Vagina (tissue), 2 donors: Measurements from ENCODE around the gene PIP4K2A. TPM values are rescaled to one million over a fixed set of nuclear protein-coding genes. Genes with fewer than 3 reads are reported as not detected.

Experiments used
- DNase-seq, 2 donors: peaks; one replicate each; pipeline ENCODE4 v3.0.0-alpha.2; 2017; ENCODE audit errors: extremely low spot score in 2 of 2
- H3K27ac ChIP-seq: fragments of 200-600 bp; sonication (generic); one replicate; pipeline ENCODE4 v1.5.1; 2019
- H3K27me3 ChIP-seq: fragments of 200-600 bp; sonication (generic); one replicate; pipeline ENCODE4 v1.5.1; 2019
- H3K36me3 ChIP-seq, 2 donors: fragments of 200-600 bp; sonication (generic); one replicate each; pipeline ENCODE4 v1.5.1; 2017 to 2019
- H3K4me1 ChIP-seq: fragments of 200-600 bp; sonication (generic); one replicate; pipeline ENCODE4 v1.5.1; 2019
- H3K4me3 ChIP-seq, 2 donors: fragments of 200-600 bp; sonication (generic); 1 replicate in 1 of 2; 2 replicates in 1 of 2; pipeline ENCODE4 v1.5.1; 2016 to 2019
- H3K9me3 ChIP-seq: fragments of 200-600 bp; sonication (generic); one replicate; pipeline ENCODE4 v1.5.1; 2019
- POLR2A ChIP-seq, 2 donors: fragments of 450-650 bp; IDR thresholded peaks; one replicate each; pipeline ENCODE4 v1.6.1; 2017; ENCODE audit warnings: antibody characterized with exemption in 2 of 2, mild to moderate bottlenecking in 2 of 2, moderate library complexity in 2 of 2
- POLR2AphosphoS5 ChIP-seq, 2 donors: sonication (generic); formaldehyde crosslinking; IDR thresholded peaks; one replicate each; pipeline ENCODE4 v1.9.0; 2017; ENCODE audit warnings: antibody characterized with exemption in 2 of 2, mild to moderate bottlenecking in 2 of 2, low read depth in 1 of 2; ENCODE audit not compliant: insufficient read depth in 1 of 2
- intact Hi-C: fragments of 100-400 bp; cut with DNase I; formaldehyde crosslinking; loops from one replicate; pipeline ENCODE4 v1.15.1; 2023
- total RNA-seq: library from RNA; depleted of rRNA; stranded (reverse); fragments of >200 nt; gene quantifications from one replicate; pipeline ENCODE4 v1.2.3, GENCODE V29; 2016
- TF ChIP-seq, protein P1 (sequence below), 3 experiments: fragments of 450-650 bp in 2 of 3; fragments of 200-600 bp in 1 of 3; sonication (generic) in 1 of 3; IDR thresholded peaks; one replicate each; pipeline ENCODE4 v1.5.1; 2017 to 2019; ENCODE audit warnings: antibody characterized with exemption in 3 of 3, mild to moderate bottlenecking in 2 of 3, moderate library complexity in 2 of 3

Gene PIP4K2A
- total RNA-seq, 1 donor from 2014 or later, result 20.6 TPM

DNA sequence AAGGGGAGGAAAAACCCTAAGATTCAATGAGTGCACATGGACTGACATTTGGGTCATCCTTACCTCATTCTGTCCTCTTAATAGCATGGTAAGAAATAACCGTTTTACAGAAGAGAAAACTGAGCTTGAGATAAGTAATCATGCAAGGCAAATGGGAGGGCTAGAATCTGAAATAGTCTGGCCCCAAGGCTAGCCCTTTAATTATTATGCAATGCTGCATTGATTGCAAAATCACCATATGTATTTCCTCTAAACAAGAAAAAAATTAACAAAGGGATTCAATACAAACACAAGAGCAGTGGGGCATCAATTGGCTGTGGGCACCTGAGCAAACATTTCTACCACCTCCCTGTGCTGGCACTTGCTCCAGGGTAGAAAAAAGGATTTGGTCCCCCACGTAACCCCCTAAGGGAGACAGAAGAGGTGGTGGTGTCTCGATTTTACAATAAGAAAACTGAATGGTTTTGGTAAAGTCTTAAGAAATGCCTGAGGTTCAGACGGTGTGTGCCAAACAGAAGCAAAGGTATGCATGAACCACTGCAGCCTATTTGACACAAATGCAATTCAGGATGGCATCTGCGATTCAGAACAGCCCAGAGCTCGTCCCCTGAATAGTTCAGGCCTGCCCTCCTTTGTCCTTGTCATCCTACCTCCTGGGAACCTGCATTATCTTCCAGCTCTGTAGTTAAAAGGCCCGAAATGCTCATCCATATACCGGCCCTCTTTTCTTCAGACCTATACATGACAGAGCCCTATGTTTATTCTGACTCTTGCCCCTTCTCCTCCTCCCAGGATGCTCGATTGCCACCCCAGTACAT is 23.6 kb downstream of the PIP4K2A start:
- Histone ChIP-seq H3K36me3 (no peaks in the 10 kb centered on the region), H3K27ac (no peak overlapping the region), H3K4me1 (peaks cover 23% of the 10 kb centered on the region), H3K9me3 (no peaks in the 10 kb centered on the region), H3K27me3 (no peaks in the 10 kb centered on the region), H3K4me3 (no peak overlapping the region)
- intact Hi-C loops, result no loop called here
- no peak for DNase-seq
- TF ChIP-seq POLR2AphosphoS5 (IDR thresholded peaks at IDR 0.05; ENCODE audit: insufficient read depth in 1 of 2, low read depth in 1 of 2) (no peak), POLR2A (IDR thresholded peaks at IDR 0.05) (no peak)
- TF ChIP-seq, protein P1, sequence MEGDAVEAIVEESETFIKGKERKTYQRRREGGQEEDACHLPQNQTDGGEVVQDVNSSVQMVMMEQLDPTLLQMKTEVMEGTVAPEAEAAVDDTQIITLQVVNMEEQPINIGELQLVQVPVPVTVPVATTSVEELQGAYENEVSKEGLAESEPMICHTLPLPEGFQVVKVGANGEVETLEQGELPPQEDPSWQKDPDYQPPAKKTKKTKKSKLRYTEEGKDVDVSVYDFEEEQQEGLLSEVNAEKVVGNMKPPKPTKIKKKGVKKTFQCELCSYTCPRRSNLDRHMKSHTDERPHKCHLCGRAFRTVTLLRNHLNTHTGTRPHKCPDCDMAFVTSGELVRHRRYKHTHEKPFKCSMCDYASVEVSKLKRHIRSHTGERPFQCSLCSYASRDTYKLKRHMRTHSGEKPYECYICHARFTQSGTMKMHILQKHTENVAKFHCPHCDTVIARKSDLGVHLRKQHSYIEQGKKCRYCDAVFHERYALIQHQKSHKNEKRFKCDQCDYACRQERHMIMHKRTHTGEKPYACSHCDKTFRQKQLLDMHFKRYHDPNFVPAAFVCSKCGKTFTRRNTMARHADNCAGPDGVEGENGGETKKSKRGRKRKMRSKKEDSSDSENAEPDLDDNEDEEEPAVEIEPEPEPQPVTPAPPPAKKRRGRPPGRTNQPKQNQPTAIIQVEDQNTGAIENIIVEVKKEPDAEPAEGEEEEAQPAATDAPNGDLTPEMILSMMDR (IDR thresholded peaks at IDR 0.05), result no peak

DNA sequence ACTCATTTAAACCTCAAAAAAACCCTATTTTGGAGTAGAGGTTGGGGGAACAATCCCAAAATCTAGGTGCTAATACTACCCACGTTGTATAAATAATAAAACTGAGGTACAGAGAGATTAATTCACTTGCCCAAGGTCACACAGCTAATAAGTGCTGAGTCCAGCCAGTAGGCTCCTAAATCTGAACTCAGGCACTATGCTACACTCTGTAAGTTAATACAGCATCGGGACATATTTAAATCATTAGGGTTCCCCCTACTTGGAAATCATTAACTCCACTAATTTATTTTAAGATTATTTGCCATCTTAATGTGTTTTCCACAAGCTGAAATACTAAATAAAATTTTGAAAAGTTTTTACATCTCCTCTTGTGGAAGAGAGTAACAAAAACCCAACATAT is 24.2 kb downstream of the PIP4K2A start:
- Histone ChIP-seq H3K4me3 (no peak overlapping the region), H3K27ac (no peak overlapping the region), H3K9me3 (no peaks in the 10 kb centered on the region), H3K4me1 (peaks cover 30% of the 10 kb centered on the region), H3K36me3 (no peaks in the 10 kb centered on the region), H3K27me3 (no peaks in the 10 kb centered on the region)
- TF ChIP-seq POLR2AphosphoS5 (IDR thresholded peaks at IDR 0.05; ENCODE audit: insufficient read depth in 1 of 2, low read depth in 1 of 2) (no peak), POLR2A (IDR thresholded peaks at IDR 0.05) (no peak)
- TF ChIP-seq, protein P1 (IDR thresholded peaks at IDR 0.05), result no peak
- intact Hi-C loops, result no loop called here
- no peak for DNase-seq

DNA sequence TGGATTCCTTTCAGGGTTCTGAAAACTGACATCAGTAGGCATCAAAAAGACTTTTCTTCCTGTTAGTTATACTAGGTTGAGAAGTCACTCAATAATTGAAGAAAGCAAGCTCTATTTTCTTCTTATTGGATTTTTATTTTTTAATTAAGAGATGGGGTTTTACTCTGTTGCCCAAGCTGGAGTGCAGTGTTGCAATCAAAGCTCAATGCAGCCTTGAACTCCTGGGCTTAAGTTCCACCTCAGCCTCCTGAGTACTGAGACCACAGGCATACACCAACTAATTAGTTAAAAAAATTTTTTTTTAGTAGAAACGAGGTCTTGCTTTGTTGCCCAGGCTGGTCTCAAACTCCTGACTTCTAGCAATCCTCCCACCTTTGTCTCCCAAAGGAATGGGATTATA is 28.0 kb downstream of the PIP4K2A start:
- Histone ChIP-seq H3K9me3 (no peaks in the 10 kb centered on the region), H3K4me1 (peaks cover 39% of the 10 kb centered on the region), H3K4me3 (no peak overlapping the region), H3K27ac (no peak overlapping the region), H3K36me3 (no peaks in the 10 kb centered on the region), H3K27me3 (no peaks in the 10 kb centered on the region)
- intact Hi-C loops, result no loop called here
- TF ChIP-seq POLR2A (IDR thresholded peaks at IDR 0.05), result no peak
- no peak for TF ChIP-seq POLR2AphosphoS5 (IDR thresholded peaks at IDR 0.05; ENCODE audit: insufficient read depth in 1 of 2, low read depth in 1 of 2)
- TF ChIP-seq, protein P1 (IDR thresholded peaks at IDR 0.05), result no peak
- no peak for DNase-seq

DNA sequence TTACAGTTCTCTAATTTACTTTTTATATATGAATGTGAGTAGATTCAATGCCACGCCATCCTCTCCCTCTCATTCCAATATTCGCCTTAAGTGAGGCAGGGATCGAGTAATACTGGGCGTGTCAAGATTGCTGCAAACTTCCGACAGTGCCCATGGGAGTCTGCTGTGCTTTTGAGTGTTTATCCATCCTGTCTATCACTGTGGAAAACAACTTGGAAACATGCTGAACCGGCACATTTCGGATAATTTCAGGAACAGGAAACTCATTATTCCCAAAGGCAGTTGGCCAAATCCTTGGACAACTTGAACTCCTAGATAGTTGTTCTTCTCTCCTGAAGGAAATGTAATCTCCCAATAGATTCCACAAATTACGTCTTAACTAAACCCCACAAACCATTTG is 28.5 kb downstream of the PIP4K2A start:
- H3K4me1 ChIP-seq, result peaks cover 35% of the 10 kb centered on the region
- intact Hi-C loops, result no loop called here
- H3K9me3 ChIP-seq, result no peaks in the 10 kb centered on the region
- no peak overlapping the region for H3K27ac ChIP-seq
- H3K4me3 ChIP-seq, result no peak overlapping the region
- TF ChIP-seq POLR2AphosphoS5 (IDR thresholded peaks at IDR 0.05; ENCODE audit: insufficient read depth in 1 of 2, low read depth in 1 of 2), result no peak
- TF ChIP-seq POLR2A (IDR thresholded peaks at IDR 0.05), result no peak
- TF ChIP-seq, protein P1 (IDR thresholded peaks at IDR 0.05), result no peak
- no peaks in the 10 kb centered on the region for H3K36me3 ChIP-seq
- H3K27me3 ChIP-seq, result no peaks in the 10 kb centered on the region
- DNase-seq, result peak in 1 of 2 donors; percentile 81

DNA sequence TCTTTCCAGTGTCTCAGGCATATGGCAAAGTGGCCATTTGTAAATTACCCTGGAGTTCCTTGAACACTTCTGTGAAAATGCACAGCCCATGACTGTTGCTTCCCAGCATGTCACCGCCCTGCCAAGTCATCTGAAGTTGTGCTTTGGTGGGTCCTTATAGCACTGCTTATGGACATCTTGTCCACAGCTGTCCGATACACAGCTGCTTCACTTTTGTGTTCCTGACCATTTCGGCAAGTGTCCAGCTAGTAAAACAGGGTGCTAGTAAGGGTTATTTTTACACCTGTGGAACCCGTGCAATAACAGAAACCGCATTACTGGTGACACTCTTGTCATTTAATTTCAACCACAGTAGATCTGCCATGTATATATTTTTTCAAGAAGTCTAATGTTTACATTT is 29.7 kb downstream of the PIP4K2A start:
- Histone ChIP-seq H3K9me3 (no peaks in the 10 kb centered on the region), H3K27me3 (no peaks in the 10 kb centered on the region), H3K4me3 (no peak overlapping the region), H3K27ac (no peak overlapping the region), H3K36me3 (no peaks in the 10 kb centered on the region), H3K4me1 (peaks cover 34% of the 10 kb centered on the region)
- peak in 1 of 2 donors; percentile 65 for DNase-seq
- intact Hi-C loops, result no loop called here
- TF ChIP-seq, protein P1 (IDR thresholded peaks at IDR 0.05), result no peak
- no peak for TF ChIP-seq POLR2A (IDR thresholded peaks at IDR 0.05)
- no peak for TF ChIP-seq POLR2AphosphoS5 (IDR thresholded peaks at IDR 0.05; ENCODE audit: insufficient read depth in 1 of 2, low read depth in 1 of 2)
